HCT116 (cell line): ENCODE data around the gene POMGNT2. TPM values are rescaled to one million over a fixed set of nuclear protein-coding genes. Genes with fewer than 3 reads are reported as not detected.

Experiments used
- ATAC-seq: fragments of 200-7000 bp; cut with Tn5 transposase; 2 replicates; pipeline ENCODE4 v1.9.1; 2020; ENCODE audit warnings: mild to moderate bottlenecking, moderate library complexity
- BruUV-seq: library from RNA; stranded (reverse); fragments of 400-500 nt; replicated peaks from 2 replicates; lab custom pipeline; 2021; lab: Mats Ljungman, UMichigan
- CTCF ChIA-PET: fragments of 300-600 bp; sonication (Branson Sonifier 250); formaldehyde crosslinking; loops from one replicate; lab custom pipeline; 2021; ENCODE audit warnings: antibody characterized with exemption; lab: Charles Lee
- POLR2A ChIA-PET: fragments of 300-600, 350-600 bp; sonication (Branson Sonifier 250); formaldehyde crosslinking; loops from one replicate; lab custom pipeline; 2021; ENCODE audit warnings: antibody characterized with exemption; lab: Charles Lee
- RAD21 ChIA-PET, 2 experiments: fragments of 300-600 bp; sonication (Branson Sonifier 250); formaldehyde crosslinking; loops; one replicate each; lab custom pipeline; 2023; ENCODE audit warnings: low total read pairs in 2 of 2; ENCODE audit not compliant: uncharacterized antibody in 2 of 2, unreplicated experiment in 2 of 2, low non-redundant PET in 1 of 2; lab: Charles Lee
- DNase-seq: peaks from one replicate; pipeline ENCODE4 v3.0.0-alpha.2; 2010; ENCODE audit warnings: low read depth, low spot score
- H2AFZ ChIP-seq: fragments of 200-600 bp; shearing (Covaris generic), sonication (generic); 2 replicates; pipeline ENCODE4 v1.6.1; 2017; ENCODE audit warnings: low read depth, mixed run types, mixed read lengths, antibody characterized with exemption, low read length; ENCODE audit not compliant: poor library complexity, severe bottlenecking
- H3K27ac ChIP-seq: 2 replicates; pipeline ENCODE4 v1.5.1; 2012; ENCODE audit warnings: low read depth, low read length
- H3K27me3 ChIP-seq: fragments of 200-600 bp; sonication (generic); 2 replicates; pipeline ENCODE4 v1.6.1; 2016; ENCODE audit warnings: mixed run types, low read length, mixed read lengths; ENCODE audit not compliant: insufficient read depth
- H3K36me3 ChIP-seq, 2 experiments: fragments of 200-500 bp in 1 of 2; fragments of 200-600 bp in 1 of 2; sonication (Bioruptor generic) in 1 of 2; sonication (generic) in 1 of 2; 2 replicates each; pipeline versions ENCODE4 v1.5.1 to v1.6.1; 2014 to 2016; ENCODE audit warnings: low read length in 2 of 2, inconsistent platforms in 1 of 2, mixed read lengths in 1 of 2, mixed run types in 1 of 2; ENCODE audit not compliant: insufficient read depth in 2 of 2, control insufficient read depth in 1 of 2
- H3K4me1 ChIP-seq, 2 experiments: fragments of 200-600 bp in 1 of 2; sonication (generic) in 1 of 2; 2 replicates each; pipeline versions ENCODE4 v1.5.1 to v1.6.1; 2012 to 2017; ENCODE audit warnings: low read length in 2 of 2, inconsistent platforms in 1 of 2, mild to moderate bottlenecking in 1 of 2, mixed read lengths in 1 of 2, mixed run types in 1 of 2, moderate library complexity in 1 of 2; ENCODE audit not compliant: insufficient read depth in 2 of 2, control insufficient read depth in 1 of 2
- H3K4me2 ChIP-seq: fragments of 200-600 bp; sonication (generic); 2 replicates; pipeline ENCODE4 v1.6.1; 2017; ENCODE audit warnings: mixed run types, low read length, mixed read lengths
- H3K4me3 ChIP-seq, 2 experiments: fragments of 200-600 bp in 1 of 2; sonication (generic) in 1 of 2; replicated peaks in 1 of 2; 2 replicates each; pipeline ENCODE4 v1.5.1; 2011 to 2016; ENCODE audit warnings: low read length in 2 of 2, control low read depth in 1 of 2, low read depth in 1 of 2, mild to moderate bottlenecking in 1 of 2, mixed read lengths in 1 of 2, mixed run types in 1 of 2
- H3K79me2 ChIP-seq: fragments of 200-600 bp; sonication (generic); 2 replicates; pipeline ENCODE4 v1.6.1; 2017; ENCODE audit warnings: mild to moderate bottlenecking, mixed run types, low read length, moderate library complexity, mixed read lengths; ENCODE audit not compliant: insufficient read depth
- H3K9ac ChIP-seq: fragments of 200-600 bp; sonication (generic); 2 replicates; pipeline ENCODE4 v1.6.1; 2016; ENCODE audit warnings: low read length, mixed read lengths
- H3K9me2 ChIP-seq: fragments of 200-600 bp; sonication (generic), shearing (Covaris generic); 2 replicates; pipeline ENCODE4 v1.6.1; 2017; ENCODE audit warnings: mixed run types, mild to moderate bottlenecking, moderate library complexity; ENCODE audit not compliant: insufficient read depth
- H3K9me3 ChIP-seq, 2 experiments: fragments of 200-500 bp in 1 of 2; fragments of 200-600 bp in 1 of 2; sonication (Bioruptor generic) in 1 of 2; sonication (generic) in 1 of 2; 2 replicates each; pipeline ENCODE4 v1.6.1; 2014 to 2017; ENCODE audit warnings: low read length in 2 of 2, mixed read lengths in 2 of 2, inconsistent platforms in 1 of 2, low read depth in 1 of 2, mild to moderate bottlenecking in 1 of 2, mixed run types in 1 of 2, moderate library complexity in 1 of 2; ENCODE audit not compliant: control insufficient read depth in 1 of 2, insufficient read depth in 1 of 2
- H4K20me1 ChIP-seq: fragments of 200-600 bp; sonication (generic), shearing (Covaris generic); 2 replicates; pipeline ENCODE4 v1.6.1; 2017; ENCODE audit warnings: mixed run types, mild to moderate bottlenecking, moderate library complexity; ENCODE audit not compliant: insufficient read depth
- ATF3 ChIP-seq: IDR thresholded peaks from 2 replicates; pipeline ENCODE4 v1.6.1; 2012
- ELF1 ChIP-seq: IDR thresholded peaks from 2 replicates; pipeline ENCODE4 v1.6.1; 2012; ENCODE audit warnings: low read depth, borderline replicate concordance
- FOSL1 ChIP-seq: IDR thresholded peaks from 2 replicates; pipeline ENCODE4 v1.6.1; 2012; ENCODE audit warnings: low read depth
- JUND ChIP-seq: IDR thresholded peaks from 2 replicates; pipeline ENCODE4 v1.6.1; 2012
- TCF7L2 ChIP-seq: IDR thresholded peaks from 2 replicates; pipeline ENCODE4 v1.7.0; 2011; ENCODE audit warnings: borderline replicate concordance, inconsistent platforms; ENCODE audit not compliant: insufficient read depth, insufficient read length; ENCODE audit errors: extremely low read depth
- YY1 ChIP-seq: IDR thresholded peaks from 2 replicates; pipeline ENCODE4 v1.6.1; 2011; ENCODE audit warnings: low read length, low read depth, moderate library complexity, mild to moderate bottlenecking; ENCODE audit not compliant: insufficient replicate concordance; ENCODE audit errors: extremely low read depth
- intact Hi-C: fragments of 100-400 bp; cut with micrococcal nuclease; formaldehyde crosslinking; loops from 2 replicates; pipeline ENCODE4 v1.10.0; 2022
- total RNA-seq: library from RNA; stranded (reverse); gene quantifications from one replicate; pipeline ENCODE4 v1.2.1, GENCODE V29; 2021; ENCODE audit not compliant: unreplicated experiment

Gene POMGNT2
- total RNA-seq, 1 experiment from 2014 or later = 21.6 TPM

GRCh38 chr3:43055806-43056770, 49.8 kb downstream of the POMGNT2 start (continued):
- no peak for TF ChIP-seq FOSL1
- TF ChIP-seq YY1 = no peak
- TF ChIP-seq ATF3 = no peak

- no peak overlapping the region for H2AFZ ChIP-seq
- ChIA-PET RAD21 (no interaction called here), CTCF (no interaction called here), POLR2A (no interaction called here)
- BruUV-seq = no TSS peak
- H3K9me3 ChIP-seq = no peaks in the 10 kb centered on the region
- no peak overlapping the region for H3K27ac ChIP-seq
- intact Hi-C loops = no loop called here
- H3K4me2 ChIP-seq = no peak overlapping the region
- DNase-seq (no peak), ATAC-seq (no peak)
- TF ChIP-seq ELF1 (no peak), YY1 (no peak), TCF7L2 (no peak), JUND (no peak)
- no peaks in the 10 kb centered on the region for H4K20me1 ChIP-seq
- no peak overlapping the region for H3K4me3 ChIP-seq
- H3K27me3 ChIP-seq = peaks cover 12% of the 10 kb centered on the region; the same call in 1 of the 2 replicates
- no peaks in the 10 kb centered on the region for H3K79me2 ChIP-seq
- H3K9ac ChIP-seq = no peak overlapping the region
- H3K9me2 ChIP-seq = no peaks in the 10 kb centered on the region
- no peaks in the 10 kb centered on the region for H3K36me3 ChIP-seq
- H3K4me1 ChIP-seq = no peaks in the 10 kb centered on the region
Measured at GRCh38 chr3:43055393-43055792, 50.5 kb downstream of the POMGNT2 start.
